Urinary bladder (tissue), 4 donors: Measurements from ENCODE around the gene CD160. TPM values are rescaled to one million over a fixed set of nuclear protein-coding genes. Genes with fewer than 3 reads are reported as not detected.

Experiments
- DNase-seq: peaks from one replicate; pipeline ENCODE4 v3.0.0-alpha.2; 2015; ENCODE audit errors: extremely low spot score
- H3K27ac ChIP-seq: one replicate; pipeline ENCODE4 v1.5.1; 2013; ENCODE audit warnings: low read depth, mild to moderate bottlenecking, moderate library complexity
- H3K36me3 ChIP-seq: one replicate; pipeline ENCODE4 v1.6.1; 2013; ENCODE audit warnings: mild to moderate bottlenecking, moderate library complexity; ENCODE audit not compliant: insufficient read depth
- H3K4me1 ChIP-seq: one replicate; pipeline ENCODE4 v1.6.1; 2013; ENCODE audit warnings: mild to moderate bottlenecking, moderate library complexity; ENCODE audit not compliant: insufficient read depth
- H3K4me3 ChIP-seq: one replicate; pipeline ENCODE4 v1.5.1; 2013; ENCODE audit warnings: low read depth, low read length
- WGBS: extraction: QIAGEN DNeasy Blood & Tissue Kit; methylation state at CpG from one replicate; pipeline ENCODE4 v1.1.7; 2013; 5-methylcytosine and 5-hydroxymethylcytosine counted together
- polyA plus RNA-seq: library from polyadenylated mRNA; stranded (reverse); fragments of 200-250 nt; gene quantifications from one replicate; pipeline ENCODE4 v1.2.3, GENCODE V29; 2013
- total RNA-seq: library from RNA; depleted of rRNA; stranded (reverse); fragments of >200 nt; gene quantifications from one replicate; pipeline ENCODE4 v1.2.3, GENCODE V29; 2014
- donor health status: healthy with polysubstance abuse.
- donor health status: healthy.

Gene CD160
- total and polyA plus RNA-seq, 2 donors = 0.25 to 1.0 TPM

- Histone ChIP-seq H3K36me3 (no peaks in the 10 kb centered on the region), H3K4me3 (no peak overlapping the region), H3K27ac (no peak overlapping the region), H3K4me1 (no peaks in the 10 kb centered on the region)
- no peak for DNase-seq
- 86% methylated on average over 1 of the region's 1 CpG for WGBS
These were observed 58.3 kb downstream of the CD160 start for GRCh38 chr1:145777357-145778145.

GRCh38 chr1:145778146-145778540 lies 58.8 kb downstream of the CD160 start:
- Histone ChIP-seq H3K36me3 (no peaks in the 10 kb centered on the region), H3K4me3 (no peak overlapping the region), H3K4me1 (no peaks in the 10 kb centered on the region), H3K27ac (no peak overlapping the region)
- DNase-seq = no peak
- 94% methylated on average over 1 of the region's 1 CpG for WGBS

- H3K27ac ChIP-seq = no peak overlapping the region
- peaks cover 3% of the 10 kb centered on the region for H3K36me3 ChIP-seq
- WGBS = 71% methylated on average over 10 of the region's 10 CpGs
- no peak overlapping the region for H3K4me3 ChIP-seq
- no peak for DNase-seq
- no peaks in the 10 kb centered on the region for H3K4me1 ChIP-seq
These were observed 63.2 kb downstream of the CD160 start for GRCh38 chr1:145782272-145783099.

GRCh38 chr1:145784409-145784808 lies 65.1 kb downstream of the CD160 start:
- no peaks in the 10 kb centered on the region for H3K4me1 ChIP-seq
- peaks cover 3% of the 10 kb centered on the region for H3K36me3 ChIP-seq
- WGBS = 65% methylated on average over 3 of the region's 3 CpGs
- DNase-seq = no peak
- no peak overlapping the region for H3K4me3 ChIP-seq
- H3K27ac ChIP-seq = no peak overlapping the region

GRCh38 chr1:145785547-145785946 lies 66.2 kb downstream of the CD160 start:
- peaks cover 3% of the 10 kb centered on the region for H3K36me3 ChIP-seq
- no peaks in the 10 kb centered on the region for H3K4me1 ChIP-seq
- H3K4me3 ChIP-seq = no peak overlapping the region
- no peak overlapping the region for H3K27ac ChIP-seq
- DNase-seq = no peak
- WGBS = 89% methylated on average over 1 of the region's 1 CpG

- 0% methylated on average over 1 of the region's 1 CpG for WGBS
- H3K4me3 ChIP-seq = no peak overlapping the region
- DNase-seq = no peak
- peaks cover 3% of the 10 kb centered on the region for H3K36me3 ChIP-seq
- no peaks in the 10 kb centered on the region for H3K4me1 ChIP-seq
- H3K27ac ChIP-seq = no peak overlapping the region
These were observed 67.0 kb downstream of the CD160 start for GRCh38 chr1:145786271-145786670.

GRCh38 chr1:145788580-145788979 lies 69.3 kb downstream of the CD160 start:
- Histone ChIP-seq H3K27ac (no peak overlapping the region), H3K4me1 (no peaks in the 10 kb centered on the region), H3K36me3 (peaks cover 3% of the 10 kb centered on the region), H3K4me3 (no peak overlapping the region)
- no peak for DNase-seq
- WGBS = over 99% methylated on average over 3 of the region's 3 CpGs

Other genes with a start within 250 kb of the CD160 start
- gene GPR89A, start 111.5 kb upstream of the CD160 start, total RNA-seq = 45.5 TPM
- gene GPR89A, start 111.5 kb upstream of the CD160 start, polyA plus RNA-seq = 11.6 TPM
- 0.37 TPM for gene PDZK1, start 12.1 kb upstream of the CD160 start, total RNA-seq
- 0.18 TPM for gene PDZK1, start 12.1 kb upstream of the CD160 start, polyA plus RNA-seq
- 32.4 TPM for gene RNF115, start 104.6 kb downstream of the CD160 start, total RNA-seq
- 9.1 TPM for gene RNF115, start 104.6 kb downstream of the CD160 start, polyA plus RNA-seq
- gene POLR3C, start 104.7 kb downstream of the CD160 start, total RNA-seq = 25.6 TPM
- gene POLR3C, start 104.7 kb downstream of the CD160 start, polyA plus RNA-seq = 23.5 TPM
- gene NUDT17, start 126.1 kb downstream of the CD160 start, total RNA-seq = 5.9 TPM
- gene NUDT17, start 126.1 kb downstream of the CD160 start, polyA plus RNA-seq = 5.0 TPM
- 27.0 TPM for gene PIAS3, start 139.6 kb downstream of the CD160 start, total RNA-seq
- gene PIAS3, start 139.6 kb downstream of the CD160 start, polyA plus RNA-seq = 48.1 TPM
- gene ANKRD35, start 166.4 kb downstream of the CD160 start, total RNA-seq = 2.2 TPM
- gene ANKRD35, start 166.4 kb downstream of the CD160 start, polyA plus RNA-seq = 13.2 TPM
- 3.5 TPM for gene ITGA10, start 190.6 kb downstream of the CD160 start, total RNA-seq
- 6.2 TPM for gene ITGA10, start 190.6 kb downstream of the CD160 start, polyA plus RNA-seq
- gene PEX11B, start 199.2 kb downstream of the CD160 start, total RNA-seq = 26.4 TPM
- 29.9 TPM for gene PEX11B, start 199.2 kb downstream of the CD160 start, polyA plus RNA-seq
- 51.3 TPM for gene RBM8A, start 208.0 kb downstream of the CD160 start, total RNA-seq
- 107 TPM for gene RBM8A, start 208.0 kb downstream of the CD160 start, polyA plus RNA-seq
- gene LIX1L, start 238.5 kb downstream of the CD160 start, total RNA-seq = 29.6 TPM
- 25.6 TPM for gene LIX1L, start 238.5 kb downstream of the CD160 start, polyA plus RNA-seq
- 0.21 TPM for gene ANKRD34A, start 245.1 kb downstream of the CD160 start, total RNA-seq
- 1.4 TPM for gene ANKRD34A, start 245.1 kb downstream of the CD160 start, polyA plus RNA-seq
- gene POLR3GL, start 245.2 kb downstream of the CD160 start, total RNA-seq = 16.5 TPM
- gene POLR3GL, start 245.2 kb downstream of the CD160 start, polyA plus RNA-seq = 46.6 TPM